GM19328 (cell line): ENCODE measurements around the gene NFIL3.

Experiments used
- ATAC-seq: cut with Tn5 transposase; IDR thresholded peaks from one replicate; pipeline ENCODE4 v1.9.1; 2021; ENCODE audit warnings: mild to moderate bottlenecking, moderate library complexity; ENCODE audit not compliant: unreplicated experiment

Gene NFIL3

DNA sequence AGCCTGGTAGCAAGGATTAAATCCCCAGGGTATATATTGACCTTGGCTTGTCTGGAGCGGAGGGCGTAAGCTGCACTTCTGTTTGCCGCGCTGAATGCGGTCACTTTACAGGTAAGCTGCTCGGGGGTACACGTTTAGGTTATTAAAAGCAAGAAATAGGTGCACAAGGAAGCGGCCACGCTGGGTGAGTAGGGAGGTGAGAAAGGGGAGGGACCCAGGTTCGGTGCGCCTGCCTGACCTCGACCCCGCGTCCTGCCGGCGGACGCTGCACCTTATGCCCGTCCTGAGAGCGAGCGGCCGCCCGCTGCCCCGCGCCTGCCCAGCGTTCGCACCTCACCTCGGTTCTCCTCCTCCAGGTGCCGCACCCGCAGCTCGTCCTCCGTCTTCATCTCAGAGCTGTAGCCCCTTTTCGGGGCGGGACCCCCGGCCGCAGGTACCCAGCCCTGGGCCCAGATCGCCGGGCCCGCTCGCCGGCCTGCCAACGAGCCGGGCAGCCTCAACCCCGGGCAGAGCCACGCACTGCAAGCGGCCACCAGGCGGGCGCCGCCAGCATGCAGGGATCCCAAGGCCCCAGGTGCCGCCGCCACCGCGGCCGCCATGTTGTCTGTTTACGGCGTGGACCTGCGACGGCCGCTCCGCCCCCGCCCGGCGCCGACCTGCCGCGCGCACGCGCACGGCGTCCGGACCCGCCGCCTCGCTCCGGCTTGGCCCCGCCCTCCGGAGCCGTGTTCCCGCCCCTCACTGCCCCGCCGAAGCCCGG lies 62.2 kb downstream of the NFIL3 start, which contains the start of gene AUH:
AUH (minus strand) TSS at position 628 of the 760 bp plus-strand sequence; CDS start at position 599, 29 bp downstream.
- peak; percentile 85 for ATAC-seq

DNA sequence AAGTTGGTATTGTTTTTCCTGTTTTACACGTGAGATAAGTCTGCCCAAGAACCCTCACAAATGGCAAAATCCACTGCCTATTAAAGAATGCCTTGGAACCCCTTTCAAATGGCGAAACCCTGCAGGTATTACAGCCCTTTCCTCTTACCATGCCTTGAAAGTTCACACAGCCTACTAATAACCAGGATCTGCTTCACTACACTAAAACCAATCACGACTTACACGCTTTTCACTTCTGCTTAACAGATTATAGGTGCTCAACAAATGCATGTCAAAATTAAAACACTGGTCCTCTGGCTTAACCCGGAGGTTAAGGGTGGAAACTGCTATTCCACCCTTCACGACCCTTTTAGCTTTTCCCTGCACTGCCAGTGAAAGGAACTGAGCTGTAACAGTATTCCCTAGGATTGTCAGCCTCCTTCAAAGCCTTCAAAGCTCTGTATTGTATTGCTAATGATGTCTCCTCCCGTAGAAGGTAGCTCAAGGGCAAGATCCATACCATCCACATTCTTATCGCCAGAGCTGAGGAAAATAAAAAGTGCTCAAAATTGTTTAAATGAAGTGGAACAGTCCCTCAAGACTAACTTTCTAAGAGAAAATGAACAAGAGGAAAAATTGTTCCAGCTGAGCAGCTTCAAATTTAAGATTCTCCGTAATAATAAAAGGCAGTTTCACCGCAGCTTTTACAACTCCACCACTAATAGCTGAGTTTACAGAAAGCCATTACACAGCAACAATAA lies 62.9 kb downstream of the NFIL3 start:
- no peak for ATAC-seq

DNA sequence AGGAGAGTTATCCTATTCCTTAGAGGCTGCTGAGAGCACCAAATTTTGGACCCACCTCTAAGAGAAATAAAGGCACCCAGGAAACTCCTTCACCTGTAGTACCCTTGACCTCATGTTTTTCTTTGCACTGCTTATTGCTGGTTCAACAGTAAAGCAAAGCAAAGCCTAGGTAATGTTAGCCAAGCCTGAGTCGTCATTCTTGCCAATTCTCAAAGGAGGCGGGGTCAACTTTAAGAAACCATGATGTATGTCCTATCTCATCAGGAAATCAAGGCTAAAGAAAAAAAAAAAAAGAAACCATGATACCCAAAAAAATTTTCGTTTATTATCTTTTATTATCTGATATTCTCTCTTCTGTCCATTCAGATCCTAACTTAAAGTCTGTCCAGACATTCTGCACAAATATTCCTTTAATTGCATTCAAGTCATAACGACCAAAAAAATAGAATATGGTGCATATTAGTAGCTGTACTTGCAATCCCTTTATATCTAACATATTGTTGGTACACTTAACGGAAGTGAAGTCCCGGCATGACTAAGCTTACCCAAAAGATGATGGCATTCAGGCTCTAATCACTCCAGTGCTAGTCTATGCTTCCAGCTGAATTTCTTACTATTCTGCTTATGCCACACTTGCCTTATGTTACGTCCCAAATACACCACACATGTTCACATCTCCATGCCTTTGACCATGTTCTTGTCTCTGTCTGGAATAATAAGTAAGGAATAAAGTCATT lies 63.7 kb downstream of the NFIL3 start:
- no peak for ATAC-seq

DNA sequence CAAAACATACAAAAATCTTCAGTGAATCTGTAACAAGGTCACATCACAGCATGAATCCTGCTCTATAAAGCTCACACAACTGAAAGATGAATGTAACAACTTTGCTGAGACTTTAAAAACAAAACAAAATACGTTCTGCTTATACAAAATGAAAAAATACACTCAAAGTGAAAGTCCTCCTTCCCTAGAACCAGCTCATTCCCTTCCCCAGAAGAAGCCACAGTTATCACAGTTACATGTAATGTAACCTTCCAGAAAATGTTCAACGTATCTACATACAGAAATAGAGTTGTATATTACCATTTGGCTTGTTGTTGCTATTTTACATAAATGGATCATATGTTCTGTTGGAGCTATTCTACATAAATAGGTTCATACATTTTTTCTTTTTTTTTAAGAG lies 64.5 kb downstream of the NFIL3 start:
- ATAC-seq: no peak
